NCI-H510A (cell line): ENCODE data around the gene FOSB.
A peak's percentile ranks its signal among the peaks of the same experiment; 100 is the strongest.
"Not testable (repeated sequence)": the region's sequence is repeated elsewhere in the genome, so short reads cannot be mapped to it uniquely, and the experiment has no call there.

Experiments used
- DNase-seq: peaks from one replicate; lab custom pipeline; 2025; lab: John Stamatoyannopoulos, UW

FOSB gene

DNA sequence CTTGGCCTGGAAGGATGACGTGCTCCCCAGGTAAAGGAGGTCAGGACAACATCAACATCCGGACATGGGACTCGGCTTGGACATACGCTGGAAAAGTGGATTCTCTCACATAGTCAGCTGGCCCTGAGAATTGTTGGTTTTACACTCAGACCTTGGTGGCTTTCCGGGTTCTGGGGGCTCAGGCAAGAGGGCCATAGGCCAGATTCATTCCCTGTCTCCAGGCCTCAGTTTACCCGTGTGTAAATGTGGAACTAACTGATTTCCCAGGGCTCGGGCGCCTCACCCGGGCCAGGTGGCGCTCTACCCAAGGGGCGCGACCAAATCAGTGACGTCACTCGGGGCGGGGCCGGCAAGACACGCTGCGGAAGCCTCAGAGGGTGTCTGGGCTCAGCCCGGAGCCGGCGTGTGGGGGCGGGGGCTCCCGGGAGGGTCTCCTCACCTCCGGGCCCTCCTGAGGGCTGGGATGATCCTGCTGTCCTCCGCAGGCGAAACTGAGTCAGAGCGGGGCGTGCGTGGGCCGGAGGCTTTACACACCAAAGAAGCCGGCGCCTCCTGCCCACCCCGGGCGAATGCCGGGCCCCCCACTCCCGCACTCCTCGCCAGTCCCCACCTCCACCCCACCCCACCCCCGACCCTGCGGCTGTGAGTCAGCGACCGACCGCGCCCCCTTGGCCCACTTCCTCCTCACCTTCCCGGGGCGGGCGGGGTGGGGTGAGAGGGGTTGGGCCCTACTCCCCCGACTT lies 38.6 kb downstream of the FOSB start:
- peak; percentile 93 for DNase-seq

DNA sequence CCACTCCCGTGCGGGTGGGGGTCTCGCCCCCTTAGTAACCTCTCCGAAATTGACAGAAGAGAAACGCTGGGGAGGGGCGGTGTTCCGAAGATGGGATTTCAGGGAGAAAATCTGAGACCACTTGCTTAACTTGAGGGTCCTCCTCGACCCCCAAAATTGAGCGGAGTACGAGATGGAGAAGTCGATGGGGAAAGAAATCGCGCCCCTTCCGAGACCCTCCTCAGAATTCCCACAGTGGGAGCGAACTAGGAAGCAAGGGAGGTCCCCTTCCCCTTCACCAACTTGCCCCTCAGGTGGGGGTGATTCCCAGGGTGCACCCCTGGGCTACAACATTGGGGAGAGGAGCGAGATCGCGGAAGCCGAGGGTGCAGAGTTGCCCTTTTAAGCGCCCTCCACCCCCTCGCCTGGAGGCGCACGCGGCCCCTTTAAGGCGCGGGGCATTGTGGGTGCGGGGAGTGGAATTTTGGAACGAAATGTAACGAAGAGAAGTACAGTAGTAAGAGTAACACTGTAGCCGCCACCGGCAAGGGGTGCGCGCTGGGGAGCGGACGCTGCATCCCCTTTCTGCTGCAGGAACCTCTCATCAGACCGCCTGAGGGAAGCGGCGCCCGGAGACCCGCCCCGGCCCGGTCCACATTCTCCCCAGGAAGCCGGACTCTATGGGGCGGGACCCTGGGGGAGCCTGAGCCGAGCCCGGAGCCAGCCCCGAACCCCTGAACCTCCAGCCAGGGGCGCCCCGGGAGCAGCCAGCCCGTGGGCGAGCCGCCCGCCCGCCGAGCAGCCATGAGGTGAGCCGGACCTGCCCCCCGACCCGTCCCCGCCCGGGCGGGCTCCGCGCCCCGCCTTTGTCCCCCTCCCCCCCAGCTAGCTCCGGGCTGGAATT lies 39.4 kb downstream of the FOSB start, which contains the start of gene VASP:
Gene VASP (plus strand): TSS at position 491 of the 883 bp plus-strand sequence. CDS start 293 bp downstream, at position 784.
- peak; percentile 74 for DNase-seq

DNA sequence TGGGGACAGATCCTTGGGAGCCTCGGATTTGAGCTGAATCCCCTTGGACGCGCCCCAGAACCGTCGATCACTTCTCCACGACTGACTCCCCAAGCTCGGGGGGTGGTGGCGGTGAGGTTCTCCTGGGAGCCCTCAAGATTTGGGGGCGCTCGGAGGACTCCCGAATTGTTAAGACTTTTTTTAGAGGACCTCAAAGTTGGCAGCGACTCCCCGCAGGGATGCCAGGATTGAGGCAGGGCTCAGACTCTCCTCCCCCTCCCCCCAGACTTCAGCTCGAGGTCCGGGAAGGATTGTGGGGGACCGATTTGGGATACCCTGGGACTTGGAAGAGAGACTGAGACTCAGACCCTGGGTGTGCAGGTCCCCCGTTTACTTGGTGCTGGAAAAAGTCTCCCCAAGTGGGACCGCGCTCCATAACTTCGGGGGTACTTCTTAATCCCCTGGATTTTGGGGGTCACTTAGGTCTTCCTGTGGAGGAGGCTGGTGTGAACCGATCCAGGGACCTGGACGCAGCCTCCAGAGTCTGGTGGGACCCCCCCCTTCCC lies 40.1 kb downstream of the FOSB start:
- DNase-seq, result no peak

DNA sequence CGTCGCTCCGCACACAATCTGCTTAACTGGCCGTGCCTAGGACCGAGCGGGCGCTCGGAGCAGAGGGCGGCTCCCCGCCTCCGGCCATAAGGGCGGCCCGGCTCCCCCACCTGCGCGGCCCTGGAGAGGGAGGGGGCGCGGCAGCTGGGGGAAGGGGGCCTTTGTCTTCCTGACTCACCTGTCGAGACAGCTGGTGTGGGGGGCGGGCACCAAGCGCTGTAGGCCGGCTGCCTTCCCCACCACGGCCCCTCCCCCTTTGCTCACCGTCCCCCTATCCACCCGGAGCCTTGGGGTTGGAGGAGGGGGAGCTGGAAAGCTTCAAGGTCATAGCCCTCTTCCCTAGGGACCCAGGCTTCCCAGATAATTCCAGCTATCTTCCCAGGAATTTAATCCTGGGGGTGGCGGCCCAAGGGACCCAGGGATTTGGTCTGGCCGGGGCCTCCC lies 40.6 kb downstream of the FOSB start:
- DNase-seq, result peak; percentile 73

DNA sequence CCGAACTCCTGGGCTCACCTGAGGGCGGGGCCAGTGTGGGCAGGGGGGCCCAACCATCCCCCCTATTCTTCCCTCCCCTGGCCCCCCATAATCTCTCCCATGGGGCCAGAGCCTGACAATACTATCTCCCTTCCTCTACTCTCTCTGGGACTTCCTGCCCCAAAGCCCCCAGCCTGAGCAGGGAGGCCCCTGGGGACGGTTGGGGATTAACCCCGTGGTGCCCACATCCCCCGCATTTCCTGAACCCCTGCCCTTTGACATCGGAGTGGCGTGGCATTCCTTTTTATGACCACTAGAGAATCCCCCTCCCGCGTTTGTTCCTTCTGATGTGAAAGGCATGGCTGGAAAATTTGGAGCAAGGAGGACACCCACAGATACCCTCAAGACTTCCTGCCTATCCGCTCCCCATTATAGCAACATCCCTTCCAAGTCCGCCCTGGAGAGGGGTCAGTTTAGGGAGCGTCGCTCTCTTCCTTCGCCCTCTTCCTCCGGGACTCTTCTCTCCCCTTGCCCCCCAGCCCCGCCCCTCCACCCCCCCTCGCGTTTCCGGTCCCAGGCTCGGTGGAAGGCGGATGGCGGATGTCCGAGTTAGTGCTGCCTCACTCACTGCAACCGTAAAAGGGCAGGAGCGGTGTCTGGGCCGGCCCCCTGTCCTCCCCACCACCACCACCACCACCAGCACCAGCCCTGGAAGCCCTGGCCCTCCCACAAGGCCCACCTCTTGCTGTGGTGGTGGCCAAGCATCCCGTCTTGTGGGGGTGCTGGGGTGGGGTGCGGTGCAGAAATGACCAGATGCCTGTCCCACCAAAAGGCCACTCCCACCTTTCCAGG lies 41.3 kb downstream of the FOSB start:
- peak; percentile 68 for DNase-seq

DNA sequence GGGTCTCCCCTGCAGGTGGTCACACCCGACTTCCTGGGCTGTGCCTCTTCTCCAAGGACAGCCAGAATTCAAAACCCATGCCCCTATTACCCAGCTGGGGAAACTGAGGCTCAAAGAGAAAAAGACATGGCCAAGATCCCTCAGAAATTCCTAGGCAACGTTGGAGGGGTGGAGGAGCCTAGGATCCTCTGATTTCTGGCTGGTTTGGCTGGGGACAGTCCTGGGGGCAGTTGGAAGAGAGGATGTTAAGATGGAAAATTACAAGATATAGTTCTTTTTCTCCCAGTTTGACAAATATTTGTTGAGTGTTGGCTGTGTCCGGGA lies 41.9 kb downstream of the FOSB start:
- no peak for DNase-seq

DNA sequence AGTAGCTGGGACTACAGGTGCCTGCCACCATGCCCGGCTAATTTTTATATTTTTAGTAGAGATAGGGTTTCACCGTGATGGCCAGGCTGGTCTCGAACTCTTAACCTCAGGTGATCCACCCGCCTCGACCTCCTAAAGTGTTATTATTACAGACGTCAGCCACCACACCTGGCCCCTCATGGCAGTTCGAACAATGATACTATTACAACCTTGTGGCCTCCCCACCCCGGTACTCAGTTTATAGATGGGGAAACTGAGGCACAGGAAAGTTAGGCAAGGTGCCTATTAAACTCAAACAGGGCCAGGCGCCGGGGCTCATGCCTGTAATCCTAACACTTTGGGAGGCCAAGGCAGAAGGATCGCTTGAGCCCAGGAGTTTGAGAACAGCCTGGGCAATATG lies 42.6 kb downstream of the FOSB start:
- not testable (repeated sequence) for DNase-seq

DNA sequence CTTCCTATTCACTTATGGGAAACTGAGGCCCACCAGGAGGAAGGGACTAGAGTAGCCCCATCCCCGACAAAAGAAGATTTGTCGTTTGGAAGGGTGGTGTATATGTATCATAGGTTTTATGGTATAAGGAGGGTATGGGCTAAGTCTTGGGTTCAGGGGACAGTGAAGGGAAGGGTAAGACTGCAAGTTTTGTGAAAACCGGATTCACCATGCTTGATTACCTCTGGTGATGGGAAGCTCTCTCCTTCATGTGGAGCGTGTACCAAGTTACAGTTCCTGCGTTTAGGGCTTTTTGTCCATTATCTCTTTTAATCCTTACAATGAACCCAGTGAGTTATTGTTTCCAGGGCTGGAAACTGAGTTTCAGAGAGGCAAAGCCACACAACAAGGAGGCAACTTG lies 43.3 kb downstream of the FOSB start:
- DNase-seq, result no peak

DNA sequence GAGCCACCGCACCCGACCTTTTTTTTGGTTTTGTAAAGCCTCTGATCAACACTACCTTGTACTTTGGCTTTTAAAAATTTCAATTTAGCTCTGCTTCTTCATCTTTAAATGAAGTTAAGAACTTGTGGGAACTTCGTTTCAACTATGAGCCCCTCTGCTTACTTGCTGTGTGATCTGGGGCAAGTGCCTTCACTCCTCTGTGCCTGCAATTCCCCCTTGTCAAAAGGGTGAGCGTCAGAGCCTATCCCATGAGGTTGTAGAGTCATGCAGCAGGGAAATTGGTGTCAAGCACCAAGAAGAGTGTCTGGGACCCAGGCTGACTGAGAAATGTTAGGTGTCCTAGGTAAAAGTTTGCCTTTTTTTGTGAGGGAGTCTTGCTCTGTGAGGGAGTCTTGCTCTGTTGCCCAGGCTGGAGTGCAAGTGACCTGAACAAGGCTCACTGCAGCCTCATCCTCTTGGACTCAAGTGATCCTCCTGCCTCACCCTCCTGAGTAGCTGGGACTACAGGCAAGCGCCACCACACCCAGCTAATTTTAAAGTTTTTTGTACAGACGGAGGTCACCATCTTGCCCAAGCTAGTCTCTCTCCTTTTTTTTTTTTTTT lies 45.2 kb downstream of the FOSB start:
- no peak for DNase-seq

DNA sequence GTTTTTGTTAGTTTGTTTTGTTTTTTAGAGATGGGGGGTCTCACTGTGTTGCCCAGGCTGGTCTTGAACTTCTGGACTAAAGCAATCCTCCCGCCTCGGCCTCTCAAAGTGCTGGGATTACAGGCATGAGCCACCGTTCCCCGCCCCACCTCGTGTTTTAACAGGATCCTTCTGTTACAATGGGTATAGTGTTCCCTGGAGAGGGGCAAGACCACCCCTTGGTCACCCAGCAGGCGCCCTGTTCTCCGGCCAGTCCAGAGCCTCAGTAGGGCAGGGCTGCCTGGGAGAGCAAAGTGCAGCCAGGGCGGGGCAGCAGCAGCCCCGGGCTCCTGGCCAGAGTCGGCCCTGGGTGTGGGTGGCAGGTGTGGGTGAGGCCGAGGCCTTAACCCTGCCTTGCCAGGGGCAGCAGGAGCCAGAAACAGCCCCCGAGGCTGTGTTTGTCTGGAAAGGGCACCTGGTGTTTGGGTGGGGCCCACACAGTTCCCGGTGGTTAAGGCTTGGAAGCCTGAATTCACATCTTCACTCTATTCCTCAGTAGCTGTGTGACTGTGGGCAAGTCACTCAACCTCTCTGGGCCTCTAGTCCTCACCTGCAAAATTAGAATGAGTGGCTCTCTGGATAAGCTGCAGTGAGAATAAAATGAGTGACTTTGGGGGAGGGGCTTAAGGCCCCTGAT lies 46.7 kb downstream of the FOSB start:
- no peak for DNase-seq

DNA sequence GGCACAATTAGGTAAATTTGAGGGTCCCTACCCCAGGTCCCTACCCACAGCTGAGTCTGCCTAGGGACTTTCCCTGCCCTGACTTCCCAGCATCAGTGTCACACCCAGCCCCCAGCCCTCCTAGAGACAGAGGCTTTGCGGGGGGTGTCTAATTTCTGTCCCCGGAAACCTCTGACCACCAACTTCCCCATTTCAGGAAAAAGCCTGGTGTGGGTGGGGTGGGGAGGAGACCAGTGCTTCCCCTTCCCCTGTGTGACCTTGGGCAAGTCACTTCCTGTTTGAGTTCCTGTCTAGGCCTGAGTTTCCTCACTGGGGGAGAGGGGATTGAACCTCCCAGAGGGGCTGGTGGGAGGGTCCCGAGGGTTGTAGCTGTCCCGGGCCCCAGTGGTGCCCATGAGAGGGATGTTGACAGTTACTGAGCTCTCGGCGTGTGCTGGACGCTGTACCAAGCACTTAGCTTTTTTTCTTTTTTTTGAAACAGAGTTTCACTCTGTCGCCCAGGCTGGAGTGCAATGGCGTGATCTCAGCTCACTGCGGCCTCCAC lies 47.4 kb downstream of the FOSB start:
- DNase-seq, result no peak

DNA sequence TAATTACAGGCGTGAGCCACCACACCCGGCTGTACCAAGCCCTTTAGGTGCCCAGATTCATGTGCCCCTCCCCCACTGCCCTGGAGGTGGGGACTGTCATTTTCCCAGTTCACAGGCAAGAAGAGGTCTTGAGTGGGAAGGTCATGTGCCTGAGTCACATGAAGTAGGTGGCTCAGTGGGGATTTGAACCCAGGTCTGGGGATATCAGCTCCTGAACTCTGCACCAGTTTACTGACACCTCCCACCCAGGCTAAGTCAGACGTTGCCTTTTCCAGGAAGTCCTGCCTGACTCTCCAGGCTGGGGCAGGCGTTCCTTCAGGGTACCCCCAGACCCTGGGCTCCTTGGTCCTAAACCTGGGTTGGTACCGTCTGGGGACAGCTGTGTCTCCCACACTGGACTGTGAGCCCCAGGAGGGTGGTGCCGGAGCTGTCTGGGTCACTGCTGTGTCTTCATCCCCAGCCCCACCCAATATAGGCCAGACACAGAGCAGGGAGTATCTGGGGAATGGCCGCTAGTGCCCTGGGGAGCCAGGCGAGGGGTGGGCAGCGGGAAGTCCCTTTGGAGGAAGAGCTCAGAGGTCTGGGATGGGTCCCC lies 48.1 kb downstream of the FOSB start:
- no peak for DNase-seq

DNA sequence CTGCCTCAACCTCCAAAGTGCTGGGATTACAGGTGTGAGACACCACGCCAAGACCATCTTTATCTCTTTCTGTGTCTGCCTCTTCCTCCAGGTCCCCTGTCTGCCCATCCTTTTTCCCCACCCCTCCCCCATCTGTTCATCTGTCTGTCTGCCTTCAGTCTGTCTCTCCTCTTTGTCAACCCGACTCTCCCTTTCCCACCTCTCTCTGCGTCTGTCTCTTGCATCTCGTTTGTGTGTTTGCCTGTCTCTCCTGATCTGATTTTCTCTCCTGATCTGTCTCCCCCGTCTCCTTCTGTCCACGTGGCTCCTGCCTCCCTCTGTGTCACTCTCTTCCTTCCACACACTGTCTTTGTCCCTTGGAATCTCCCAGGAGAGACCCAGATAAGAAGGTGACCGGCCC lies 49.4 kb downstream of the FOSB start:
- no peak for DNase-seq

DNA sequence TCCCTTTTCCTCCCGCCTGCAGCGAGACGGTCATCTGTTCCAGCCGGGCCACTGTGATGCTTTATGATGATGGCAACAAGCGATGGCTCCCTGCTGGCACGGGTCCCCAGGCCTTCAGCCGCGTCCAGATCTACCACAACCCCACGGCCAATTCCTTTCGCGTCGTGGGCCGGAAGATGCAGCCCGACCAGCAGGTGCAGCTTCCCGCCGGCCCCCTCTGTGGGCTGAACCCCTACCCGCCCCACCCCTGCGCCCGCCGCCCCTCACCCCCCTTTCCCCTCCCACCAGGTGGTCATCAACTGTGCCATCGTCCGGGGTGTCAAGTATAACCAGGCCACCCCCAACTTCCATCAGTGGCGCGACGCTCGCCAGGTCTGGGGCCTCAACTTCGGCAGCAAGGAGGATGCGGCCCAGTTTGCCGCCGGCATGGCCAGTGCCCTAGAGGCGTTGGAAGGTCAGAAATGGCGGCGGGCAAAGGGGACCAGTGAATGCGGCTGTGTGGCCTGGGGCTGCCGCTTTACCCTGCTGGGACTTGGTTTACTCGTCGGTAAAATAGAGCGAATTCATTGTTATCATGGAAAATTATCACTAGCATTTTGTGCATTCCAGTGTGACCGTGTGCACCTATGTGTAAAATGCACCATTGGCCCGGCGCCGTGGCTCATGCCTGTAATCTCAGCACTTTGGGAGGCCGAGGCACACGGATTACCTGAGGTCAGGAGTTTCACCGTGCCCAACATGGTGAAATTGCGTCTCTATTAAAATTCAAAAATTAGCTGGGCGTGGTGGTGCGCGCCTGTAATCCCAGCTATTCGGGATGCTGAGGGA lies 50.1 kb downstream of the FOSB start:
- no peak for DNase-seq

DNA sequence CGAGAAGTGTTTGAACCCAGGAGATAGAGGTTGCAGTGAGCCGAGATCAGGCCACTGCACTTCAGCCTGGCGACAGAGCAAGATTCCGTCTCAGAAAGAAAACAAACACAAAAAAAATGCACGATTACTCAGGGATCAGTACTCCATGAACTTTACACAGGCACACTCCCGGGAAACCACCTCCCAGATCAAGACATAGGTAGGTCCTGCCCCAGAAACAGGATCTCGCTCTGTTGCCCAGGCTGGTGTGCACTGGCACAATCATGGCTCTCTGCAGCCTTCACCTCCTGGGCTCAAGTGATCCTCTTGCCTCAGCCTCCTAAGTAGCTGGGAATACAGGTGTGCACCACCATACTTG lies 50.7 kb downstream of the FOSB start:
- DNase-seq, result no peak

DNA sequence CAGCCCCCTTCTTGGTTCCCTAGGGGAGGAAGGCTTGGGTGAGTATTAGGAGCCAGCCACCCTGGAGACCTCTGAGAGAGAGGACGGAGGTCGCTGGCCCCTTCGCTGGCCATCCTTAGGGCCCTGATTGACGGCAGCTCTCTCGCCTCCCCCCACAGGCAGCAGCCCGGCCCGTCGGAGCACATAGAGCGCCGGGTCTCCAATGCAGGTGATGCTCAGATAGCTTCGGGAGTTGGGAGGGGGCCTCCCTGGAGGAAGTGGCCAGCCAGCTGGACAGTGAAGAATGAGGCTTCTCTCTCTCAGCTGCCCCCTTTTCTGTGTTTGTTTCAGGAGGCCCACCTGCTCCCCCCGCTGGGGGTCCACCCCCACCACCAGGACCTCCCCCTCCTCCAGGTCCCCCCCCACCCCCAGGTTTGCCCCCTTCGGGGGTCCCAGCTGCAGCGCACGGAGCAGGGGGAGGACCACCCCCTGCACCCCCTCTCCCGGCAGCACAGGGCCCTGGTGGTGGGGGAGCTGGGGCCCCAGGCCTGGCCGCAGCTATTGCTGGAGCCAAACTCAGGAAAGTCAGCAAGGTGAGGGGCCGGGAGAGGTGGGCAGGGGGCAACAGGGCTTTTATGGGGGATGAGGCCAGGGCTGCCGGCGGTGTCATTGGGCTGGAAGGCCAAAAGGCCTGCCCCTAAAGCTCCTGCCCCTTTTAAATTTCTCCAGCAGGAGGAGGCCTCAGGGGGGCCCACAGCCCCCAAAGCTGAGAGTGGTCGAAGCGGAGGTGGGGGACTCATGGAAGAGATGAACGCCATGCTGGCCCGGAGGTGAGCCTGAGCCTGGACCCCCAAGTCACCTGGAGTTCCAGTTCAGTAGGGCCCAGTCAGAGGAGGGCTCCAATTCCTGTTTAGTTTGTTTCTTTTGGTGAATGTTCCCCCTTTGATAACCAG lies 54.5 kb downstream of the FOSB start:
- no peak for DNase-seq

DNA sequence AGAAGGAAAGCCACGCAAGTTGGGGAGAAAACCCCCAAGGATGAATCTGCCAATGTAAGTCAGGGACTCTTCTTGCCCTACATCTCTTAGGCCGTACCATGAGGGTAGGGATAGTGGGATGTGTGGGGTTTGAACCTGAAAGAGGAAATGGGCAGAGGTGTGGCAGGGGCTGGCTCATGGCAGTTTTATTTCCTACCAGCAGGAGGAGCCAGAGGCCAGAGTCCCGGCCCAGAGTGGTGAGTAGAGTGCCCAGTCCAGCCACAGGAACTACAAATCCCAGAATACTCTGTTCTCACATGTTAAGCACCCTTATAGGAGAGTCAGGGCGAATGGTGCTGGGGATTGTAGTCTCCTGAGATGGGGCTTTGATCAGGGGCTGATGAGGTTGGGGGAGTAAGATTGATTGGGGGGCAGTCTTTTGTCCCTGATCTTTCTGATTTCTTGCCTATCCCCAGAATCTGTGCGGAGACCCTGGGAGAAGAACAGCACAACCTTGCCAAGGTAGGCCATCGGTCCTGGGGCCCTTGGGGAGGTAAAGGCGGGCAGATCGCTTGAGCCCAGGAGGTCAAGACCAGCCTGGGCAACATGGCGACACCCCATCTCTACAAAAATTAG lies 56.0 kb downstream of the FOSB start:
- DNase-seq, result peak; percentile 48

DNA sequence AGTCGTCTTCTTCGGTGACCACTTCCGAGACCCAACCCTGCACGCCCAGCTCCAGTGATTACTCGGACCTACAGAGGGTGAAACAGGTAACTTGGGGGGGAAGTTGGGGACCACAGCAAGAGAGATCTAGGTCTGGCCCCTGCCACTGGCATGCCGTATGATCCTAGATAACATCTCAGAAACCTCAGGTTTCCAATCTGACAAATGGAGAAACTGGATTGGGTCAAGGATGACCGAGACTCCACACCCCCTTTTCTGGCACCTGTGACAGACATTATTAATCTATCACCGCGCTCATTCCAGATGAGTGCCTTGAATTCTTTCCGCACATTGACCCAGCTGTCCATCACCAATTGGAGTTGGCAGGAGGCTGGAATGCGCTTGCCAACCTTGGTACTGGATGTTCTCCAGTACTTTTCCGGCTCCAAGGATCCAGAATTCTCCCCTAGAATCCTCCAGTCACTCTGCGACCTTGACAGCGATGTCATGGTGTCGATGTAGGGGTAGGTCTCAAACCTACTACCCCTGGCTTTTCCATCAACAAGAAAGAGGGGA lies 56.9 kb downstream of the FOSB start:
- no peak for DNase-seq
